Measurements from ENCODE around the gene CD44.
A peak's percentile ranks its signal among the peaks of the same experiment; 100 is the strongest.

The CD44 gene

GRCh38 chr11:35099278-35100012 lies 39.5 kb upstream of the CD44 start:
- TF ChIP-seq CTCF (conservative IDR thresholded peaks at IDR 0.05; ENCODE audit: low read depth, low read length), result no peak

GRCh38 chr11:35100013-35100383 lies 39.0 kb upstream of the CD44 start:
- no peak for TF ChIP-seq CTCF (conservative IDR thresholded peaks at IDR 0.05; ENCODE audit: low read depth, low read length)
- no peak for DNase-seq (ENCODE audit: low read depth)
- no peak overlapping the region for H3K4me3 ChIP-seq (ENCODE audit: low read length)

More at GRCh38 chr11:35099278-35100012, 39.5 kb upstream of the CD44 start:
- DNase-seq (ENCODE audit: low read depth), result no peak
- no peak overlapping the region for H3K4me3 ChIP-seq (ENCODE audit: low read length)

GRCh38 chr11:35101223-35101622 lies 37.7 kb upstream of the CD44 start:
- TF ChIP-seq CTCF (conservative IDR thresholded peaks at IDR 0.05; ENCODE audit: low read depth, low read length), result no peak
- no peak for DNase-seq (ENCODE audit: low read depth)
- no peak overlapping the region for H3K4me3 ChIP-seq (ENCODE audit: low read length)

- no peak for DNase-seq (ENCODE audit: low read depth)
- no peak overlapping the region for H3K4me3 ChIP-seq (ENCODE audit: low read length)
- TF ChIP-seq CTCF (conservative IDR thresholded peaks at IDR 0.05; ENCODE audit: low read depth, low read length), result no peak
Measured at GRCh38 chr11:35102267-35102666, 36.7 kb upstream of the CD44 start.

- H3K4me3 ChIP-seq (ENCODE audit: low read length), result no peak overlapping the region
- peak; percentile 75 for DNase-seq (ENCODE audit: low read depth)
- TF ChIP-seq CTCF (conservative IDR thresholded peaks at IDR 0.05; ENCODE audit: low read depth, low read length), result no peak
Measured at GRCh38 chr11:35103366-35104208, 35.4 kb upstream of the CD44 start.

GRCh38 chr11:35104655-35105054 lies 34.3 kb upstream of the CD44 start:
- no peak for TF ChIP-seq CTCF (conservative IDR thresholded peaks at IDR 0.05; ENCODE audit: low read depth, low read length)
- H3K4me3 ChIP-seq (ENCODE audit: low read length), result no peak overlapping the region
- no peak for DNase-seq (ENCODE audit: low read depth)
